GM19025 (cell line): ENCODE data around the gene WBP2.

Source experiments
- ATAC-seq: cut with Tn5 transposase; IDR thresholded peaks from one replicate; pipeline ENCODE4 v1.9.1; 2021; ENCODE audit warnings: mild to moderate bottlenecking, low read depth, moderate library complexity; ENCODE audit not compliant: unreplicated experiment

The WBP2 gene

DNA sequence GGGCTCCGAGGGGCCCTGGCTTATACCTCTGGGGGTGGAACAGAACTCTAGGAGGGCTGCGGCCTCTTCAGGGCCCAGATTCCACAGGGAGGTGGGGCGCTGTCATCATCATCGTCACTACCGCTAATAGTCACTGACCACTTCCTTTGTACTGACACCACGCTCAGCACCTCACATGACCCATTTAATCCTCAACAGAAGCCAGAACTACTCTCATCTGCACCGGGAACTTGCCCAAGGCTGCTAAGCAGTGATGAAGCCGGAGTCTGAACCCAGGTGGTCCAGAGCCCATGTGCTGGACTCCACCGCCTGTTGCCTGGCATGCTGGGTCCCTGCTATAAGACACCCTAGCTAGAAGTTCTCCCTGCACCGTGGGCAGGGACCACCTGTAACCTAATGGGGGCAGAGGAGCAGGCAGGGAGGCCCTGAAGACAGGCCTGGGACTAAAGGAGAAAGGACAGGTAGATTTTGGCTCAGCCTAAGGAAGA, 22.9 kb downstream of the WBP2 start:
- ATAC-seq: no peak

- no peak for ATAC-seq
These were observed 24.0 kb downstream of the WBP2 start for GRCh38 chr17:75831032-75831571.

- no peak for ATAC-seq
These were observed 24.7 kb downstream of the WBP2 start for GRCh38 chr17:75830164-75831031.

GRCh38 chr17:75829747-75830146, 25.4 kb downstream of the WBP2 start:
- ATAC-seq: no peak

DNA sequence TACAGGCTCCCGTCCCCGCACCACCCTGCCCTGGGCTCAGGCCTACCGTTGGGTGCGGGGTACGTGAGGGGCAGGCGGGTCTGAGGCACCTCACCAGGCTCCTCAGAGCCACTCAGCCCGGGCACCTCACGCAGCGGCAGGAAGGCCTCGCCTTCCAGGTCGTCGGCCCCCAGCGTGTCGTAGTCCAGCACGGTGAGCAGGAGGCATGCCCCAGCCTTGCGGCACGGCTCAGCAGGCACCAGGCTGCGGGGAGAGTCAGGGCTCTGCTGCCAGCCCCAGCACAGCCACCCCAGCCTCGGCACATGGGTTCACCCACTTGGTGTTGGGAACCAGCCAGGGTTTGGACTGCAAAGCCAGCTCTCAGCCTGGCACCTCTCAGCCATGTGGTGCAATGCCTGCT, 26.4 kb downstream of the WBP2 start:
- ATAC-seq: no peak

DNA sequence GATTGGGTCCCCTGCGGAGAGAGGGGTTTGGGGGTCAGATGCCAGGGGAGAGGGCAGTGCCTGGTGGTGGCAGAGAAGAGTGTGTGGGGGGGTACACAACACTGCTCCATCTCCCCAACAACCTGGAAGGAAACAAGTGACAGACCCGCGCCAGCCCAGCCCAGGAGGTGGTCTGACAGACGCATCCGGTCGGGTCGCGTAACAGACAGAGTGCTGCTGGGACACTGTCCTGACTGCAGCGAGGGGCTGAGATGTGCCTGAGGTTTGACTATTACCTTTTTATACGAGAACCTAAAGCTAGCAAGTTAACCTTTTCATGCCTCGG, 27.1 kb downstream of the WBP2 start:
- no peak for ATAC-seq

- ATAC-seq: peak; percentile 63
These were observed 27.6 kb downstream of the WBP2 start for GRCh38 chr17:75827308-75828075.

DNA sequence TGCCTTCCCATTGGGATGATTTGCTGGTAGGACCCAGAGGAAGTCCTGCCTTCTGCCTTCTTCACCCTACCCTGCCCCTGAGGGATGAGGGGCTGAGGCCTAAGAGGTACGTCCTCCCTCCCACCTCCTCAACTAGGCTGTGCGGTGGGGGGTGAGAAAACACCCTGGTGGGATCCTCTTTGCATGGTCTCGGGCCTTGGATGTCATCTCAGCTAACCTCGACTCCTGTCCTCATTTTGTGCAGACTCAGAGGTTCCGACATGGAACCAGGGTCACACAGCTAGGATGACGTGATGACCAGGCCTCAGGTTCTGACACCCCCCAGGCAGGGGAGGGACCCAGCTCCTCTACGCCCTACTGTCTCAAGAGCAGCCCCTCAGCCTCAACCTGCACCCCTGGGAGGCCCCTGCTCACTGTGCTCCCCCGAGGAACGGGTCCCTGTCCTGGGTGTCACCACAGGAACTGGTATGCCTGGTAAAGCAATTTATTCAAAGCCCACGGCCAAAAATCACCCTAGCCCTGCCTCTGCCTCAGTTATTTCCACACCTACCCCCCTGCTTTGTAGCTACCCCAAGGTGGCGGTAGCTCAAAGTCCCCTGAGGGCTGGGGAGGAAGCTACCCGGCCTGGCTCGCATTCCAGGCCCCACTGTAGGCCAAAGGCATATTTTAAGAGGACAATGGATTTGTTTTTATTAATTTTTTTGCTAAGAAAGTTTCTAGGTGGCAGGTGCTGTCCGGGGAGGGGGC, 28.4 kb downstream of the WBP2 start:
- ATAC-seq: no peak

DNA sequence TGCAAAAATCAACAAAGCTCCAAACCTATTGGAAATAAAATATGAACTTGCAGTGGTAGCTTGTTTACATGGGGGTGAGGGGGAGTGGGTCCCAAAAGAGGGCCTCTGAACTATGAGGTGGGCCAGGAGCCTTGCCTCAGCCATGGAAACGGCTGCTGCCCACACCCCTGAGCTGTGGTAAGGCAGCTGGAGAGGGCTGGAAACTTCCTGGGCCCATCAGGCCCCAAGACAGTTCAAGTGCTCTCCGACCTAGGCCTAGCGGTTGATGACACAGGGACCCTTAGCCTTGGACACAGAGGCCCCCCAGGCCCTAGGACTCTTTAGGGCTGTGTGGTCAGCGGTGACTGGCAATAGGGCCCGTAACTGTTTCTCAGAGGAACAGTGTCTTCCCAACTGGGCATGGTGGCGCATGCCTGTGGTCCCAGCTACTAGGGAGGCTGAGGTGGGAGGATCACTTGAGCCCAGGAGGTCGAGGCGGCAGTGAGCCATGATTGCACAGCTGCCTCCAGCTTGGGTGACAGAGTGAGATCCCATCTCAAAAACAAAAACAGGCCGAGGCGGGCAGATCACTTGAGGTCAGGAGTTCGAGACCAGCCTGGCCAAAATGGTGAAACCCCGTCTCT, 29.3 kb downstream of the WBP2 start:
- ATAC-seq: no peak

- no peak for ATAC-seq
These were observed 30.0 kb downstream of the WBP2 start for GRCh38 chr17:75825149-75825552.

- ATAC-seq: no peak
These were observed 30.5 kb downstream of the WBP2 start for GRCh38 chr17:75824666-75825065.

GRCh38 chr17:75824050-75824552, 31.0 kb downstream of the WBP2 start:
- ATAC-seq: no peak

- no peak for ATAC-seq
These were observed 31.7 kb downstream of the WBP2 start for GRCh38 chr17:75823257-75824041.

- no peak for ATAC-seq
These were observed 32.4 kb downstream of the WBP2 start for GRCh38 chr17:75822800-75823166.

DNA sequence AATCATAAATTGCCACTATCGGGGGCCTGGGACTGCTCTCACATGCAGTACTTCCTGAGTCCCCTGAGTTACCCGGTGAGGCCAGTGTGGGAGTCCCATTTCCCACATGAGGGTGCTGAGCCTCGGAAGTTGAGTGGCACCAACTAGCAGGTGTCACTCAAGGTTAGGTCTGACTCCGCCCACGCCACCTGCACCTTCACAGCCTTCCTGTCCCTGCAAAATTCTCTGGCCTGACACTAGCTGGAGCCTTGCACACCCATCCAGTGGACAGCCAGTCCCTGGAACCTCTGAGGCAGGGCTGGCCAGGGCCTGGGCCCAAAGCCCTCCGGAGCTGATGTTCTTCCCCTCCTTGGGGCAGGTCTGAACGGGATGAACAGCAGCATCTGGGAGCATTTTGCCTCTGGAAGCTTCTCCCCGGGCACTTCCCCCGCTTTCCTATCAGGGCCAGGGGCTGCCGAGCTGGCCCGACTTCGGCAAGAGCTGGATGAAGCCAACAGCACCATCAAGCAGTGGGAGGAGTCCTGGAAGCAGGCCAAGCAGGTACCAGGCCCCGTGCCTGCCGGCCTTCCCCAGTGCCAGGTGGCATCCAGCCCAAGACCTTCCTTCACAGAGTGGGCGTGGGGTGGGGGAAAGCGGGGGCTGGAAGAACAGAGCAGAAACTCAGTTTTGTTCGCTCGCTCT, 32.9 kb downstream of the WBP2 start:
- no peak for ATAC-seq

- ATAC-seq: no peak
These were observed 33.6 kb downstream of the WBP2 start for GRCh38 chr17:75821552-75821951.

DNA sequence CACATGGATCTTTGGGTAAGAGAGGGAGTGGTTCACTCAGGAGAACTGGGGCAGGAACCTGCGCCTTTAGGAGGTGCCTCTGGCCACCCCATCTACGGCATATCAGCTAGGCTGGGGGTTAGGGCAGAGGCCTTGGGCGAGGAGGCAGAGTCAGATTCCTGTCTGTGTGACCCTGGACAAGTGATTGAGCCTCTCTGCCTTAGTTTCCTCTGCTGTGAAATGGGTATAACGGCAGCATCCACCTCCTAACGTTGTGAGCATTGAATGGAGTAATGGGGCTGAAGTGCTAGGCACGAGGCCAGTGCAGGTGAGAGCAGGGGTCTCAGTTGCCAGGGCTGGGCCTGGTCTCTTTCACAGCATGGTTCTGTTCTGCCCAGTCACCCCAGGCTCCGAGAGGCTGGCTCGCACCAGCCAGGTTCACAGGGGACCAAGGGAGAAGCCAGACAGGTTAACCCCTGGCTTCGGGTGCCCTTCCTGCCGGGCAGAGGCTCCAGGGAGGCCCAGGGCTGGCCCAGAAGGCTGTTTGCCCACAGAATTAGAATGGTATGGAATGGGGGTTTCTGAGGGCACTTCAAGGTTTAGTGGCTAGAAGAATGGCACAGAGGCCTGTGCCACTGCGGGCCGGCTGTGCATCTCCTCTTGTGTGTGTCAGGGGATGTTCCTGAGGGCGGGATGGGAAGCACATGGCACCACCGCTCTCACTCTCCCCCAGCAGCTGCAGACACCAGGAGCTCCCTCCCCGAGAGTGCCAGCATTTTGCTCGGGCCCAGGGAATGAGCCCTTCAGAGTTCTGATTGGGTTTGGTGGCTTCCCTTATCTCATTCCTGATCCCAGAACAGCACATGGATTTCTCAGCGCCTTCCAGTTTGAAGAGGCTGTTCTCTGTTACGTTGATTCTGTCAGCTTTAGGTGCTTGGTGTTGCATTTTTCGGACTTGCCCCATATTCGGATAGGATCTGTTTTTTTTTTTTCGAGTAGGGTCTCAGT, 34.7 kb downstream of the WBP2 start:
- no peak for ATAC-seq

GRCh38 chr17:75819678-75820077, 35.5 kb downstream of the WBP2 start:
- ATAC-seq: no peak
